Stimulated activated CD4-positive, alpha-beta T cell treated with anti-CD3 and anti-CD28 coated beads, Interleukin-2, amount 100 ng/mL, for 24 hours (primary cell): ENCODE results near the gene STK16.

Experiments
- DNase-seq, 2 donors: peaks; one replicate each; pipeline ENCODE4 v3.0.0-alpha.2; 2020

The STK16 gene

DNA sequence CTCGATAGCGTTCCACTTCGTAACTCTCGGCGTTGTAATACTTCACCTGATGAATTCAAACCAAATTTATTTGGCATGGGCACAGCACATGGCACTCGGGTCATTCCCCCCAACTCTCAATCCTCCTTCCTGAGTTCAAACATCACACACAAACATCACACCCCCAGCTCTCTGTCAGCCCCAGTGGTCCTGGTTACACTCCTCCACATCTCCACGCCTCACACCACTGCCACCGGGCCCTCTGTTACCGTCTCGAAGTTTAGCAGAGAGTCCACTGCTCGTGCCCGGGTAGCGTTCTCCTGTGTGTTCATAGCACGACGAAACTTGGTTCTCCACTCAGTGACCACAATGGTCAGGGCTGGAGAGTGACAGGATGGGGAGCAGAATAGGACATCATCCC, 31.1 kb upstream of the STK16 start:
- DNase-seq = no peak

DNA sequence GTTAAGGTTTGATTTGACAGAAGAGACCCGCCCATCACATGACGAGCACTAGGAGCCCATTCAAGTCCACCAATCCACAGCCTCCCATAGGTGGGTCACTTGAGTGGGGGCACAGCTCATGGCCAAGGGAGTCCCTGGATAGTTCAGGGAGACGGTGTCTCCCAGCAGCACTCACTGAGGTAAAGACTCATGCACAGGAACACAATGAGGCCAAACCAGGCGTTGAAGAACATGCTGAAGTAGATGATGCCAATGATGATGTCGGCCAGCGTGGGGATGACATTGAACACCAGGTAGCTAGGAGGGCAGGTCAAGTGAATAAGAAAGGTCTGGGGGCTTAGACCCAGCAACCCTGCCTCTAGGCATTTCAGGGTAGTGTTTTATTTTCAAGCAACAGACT, 30.5 kb upstream of the STK16 start:
- DNase-seq = no peak

DNA sequence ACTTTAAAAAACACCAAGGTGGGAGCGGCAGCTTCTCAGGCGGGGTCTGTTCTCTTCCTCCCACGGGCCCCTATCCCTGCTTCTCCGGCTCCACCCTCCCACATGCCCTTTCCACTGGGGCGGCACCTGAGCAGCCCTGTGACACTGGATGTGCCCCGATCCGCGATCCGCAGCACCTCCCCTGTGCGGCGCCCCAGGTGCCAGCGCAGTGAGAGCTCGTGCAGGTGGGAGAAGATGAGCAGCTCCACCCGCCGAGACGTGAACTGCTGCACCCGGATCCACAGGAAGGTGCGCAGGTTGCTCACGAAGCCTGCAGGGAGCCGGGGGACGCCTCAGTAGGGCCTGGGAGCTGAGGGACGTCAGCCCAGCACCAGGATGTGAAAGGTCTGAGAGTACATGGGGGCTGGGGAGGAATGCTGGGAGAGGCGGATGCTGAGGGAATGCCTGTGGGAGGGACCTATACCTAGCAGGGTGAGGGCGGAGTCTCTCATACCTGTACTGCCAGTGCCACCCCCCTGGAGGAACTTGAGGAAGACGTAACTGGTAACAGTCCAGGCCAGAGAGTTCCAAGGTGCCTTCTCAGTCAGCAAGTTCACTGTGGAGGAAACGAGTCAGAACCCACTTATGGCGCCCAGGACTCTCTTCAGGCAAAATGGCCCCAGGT, 29.3 kb upstream of the STK16 start:
- DNase-seq = no peak

DNA sequence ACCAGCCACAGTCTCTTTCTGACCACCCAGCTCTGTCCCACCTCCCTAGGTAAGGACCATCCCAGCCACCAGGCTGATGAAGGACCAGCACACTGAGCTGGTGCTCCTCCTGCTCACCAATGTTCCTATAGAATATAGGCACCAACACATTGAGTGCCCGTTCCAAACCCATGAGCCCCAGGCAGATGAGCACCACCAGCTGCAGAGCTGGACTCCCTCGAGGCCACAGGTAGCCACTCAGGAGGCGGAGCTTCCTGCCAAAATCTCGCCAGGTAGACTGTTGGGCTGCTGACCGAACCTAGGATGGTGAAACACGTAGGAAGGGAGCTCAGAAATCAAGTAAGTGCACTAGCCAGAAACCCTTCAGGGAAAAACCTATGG, 28.8 kb upstream of the STK16 start:
- no peak for DNase-seq

DNA sequence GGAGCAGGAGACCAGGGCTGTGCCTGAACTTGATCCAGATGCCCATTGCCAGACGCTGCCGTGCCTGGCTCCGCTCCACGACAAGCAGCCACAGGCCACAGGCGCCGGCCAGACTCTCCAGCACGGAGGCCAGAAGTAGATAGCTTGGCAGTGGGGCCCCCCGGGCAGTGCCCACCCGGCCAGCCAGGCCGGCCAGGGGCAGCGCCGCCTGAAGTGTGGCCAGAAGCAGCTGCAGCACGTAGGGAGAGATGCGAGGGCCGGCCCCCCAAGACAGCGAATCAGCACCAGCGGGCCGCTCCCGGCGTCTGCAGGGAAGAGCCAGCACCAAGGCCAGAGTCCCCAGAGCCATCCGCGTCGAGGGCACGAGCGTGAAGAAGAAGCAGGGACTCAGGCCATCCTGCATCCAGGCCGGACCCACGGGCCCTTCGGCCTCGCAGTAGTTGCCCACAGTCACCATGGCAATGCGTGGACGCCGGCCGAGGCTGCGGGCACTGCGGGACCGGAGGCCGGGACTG, 27.0 kb upstream of the STK16 start:
- DNase-seq = peak; percentile 20 to 35

DNA sequence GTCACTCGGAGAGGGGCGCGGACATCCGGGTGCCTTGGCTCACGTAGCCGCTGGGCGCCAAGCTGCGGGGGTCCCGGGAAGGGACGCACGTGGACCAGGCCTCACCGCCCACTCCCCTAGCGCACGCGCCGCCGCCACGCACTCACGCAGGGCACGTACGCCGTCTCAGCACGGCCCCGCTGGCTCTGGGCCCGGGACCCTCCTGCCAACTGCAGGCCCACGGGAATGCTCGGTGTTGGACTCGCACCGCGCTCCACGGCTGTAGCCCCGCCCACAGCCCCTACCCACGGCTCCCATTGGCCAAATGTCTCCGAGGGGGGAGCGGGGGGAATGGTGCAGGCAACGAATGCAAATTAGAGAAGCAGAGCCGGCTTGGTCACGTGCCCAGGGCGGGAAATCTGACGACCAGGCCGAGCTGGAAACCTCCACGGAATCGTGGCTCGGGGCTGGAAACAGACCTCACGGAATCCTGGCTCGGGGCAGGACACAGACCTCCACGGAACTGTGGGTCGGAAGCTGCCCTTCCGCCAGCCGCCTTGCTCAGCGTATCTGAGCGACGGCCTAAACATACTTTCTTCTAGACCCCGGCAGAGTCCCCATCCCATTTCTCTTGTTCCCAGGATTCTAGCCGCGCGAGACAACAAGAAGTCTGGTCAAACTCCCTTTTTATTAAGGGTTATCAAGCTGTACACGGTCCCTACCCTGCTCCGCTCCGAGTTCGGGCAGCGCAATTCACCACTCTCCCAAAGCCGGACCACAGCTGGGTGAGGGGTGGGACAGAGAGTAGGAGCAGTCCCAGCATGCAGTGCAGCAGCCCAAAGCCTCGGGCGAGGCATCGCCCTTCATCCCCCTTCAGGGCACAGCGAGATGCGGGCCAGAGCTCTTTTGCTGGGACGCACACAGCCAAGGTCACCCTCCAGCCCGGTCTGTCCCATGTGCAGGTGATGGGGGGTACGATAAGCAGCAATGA, 26.3 kb upstream of the STK16 start, which contains the start of gene ABCB6:
Gene ABCB6 (minus strand): TSS at position 227 of the 970 bp plus-strand sequence. CDS start 285 bp downstream, outside the sequence.
- DNase-seq = peak; percentile 90 to 91

DNA sequence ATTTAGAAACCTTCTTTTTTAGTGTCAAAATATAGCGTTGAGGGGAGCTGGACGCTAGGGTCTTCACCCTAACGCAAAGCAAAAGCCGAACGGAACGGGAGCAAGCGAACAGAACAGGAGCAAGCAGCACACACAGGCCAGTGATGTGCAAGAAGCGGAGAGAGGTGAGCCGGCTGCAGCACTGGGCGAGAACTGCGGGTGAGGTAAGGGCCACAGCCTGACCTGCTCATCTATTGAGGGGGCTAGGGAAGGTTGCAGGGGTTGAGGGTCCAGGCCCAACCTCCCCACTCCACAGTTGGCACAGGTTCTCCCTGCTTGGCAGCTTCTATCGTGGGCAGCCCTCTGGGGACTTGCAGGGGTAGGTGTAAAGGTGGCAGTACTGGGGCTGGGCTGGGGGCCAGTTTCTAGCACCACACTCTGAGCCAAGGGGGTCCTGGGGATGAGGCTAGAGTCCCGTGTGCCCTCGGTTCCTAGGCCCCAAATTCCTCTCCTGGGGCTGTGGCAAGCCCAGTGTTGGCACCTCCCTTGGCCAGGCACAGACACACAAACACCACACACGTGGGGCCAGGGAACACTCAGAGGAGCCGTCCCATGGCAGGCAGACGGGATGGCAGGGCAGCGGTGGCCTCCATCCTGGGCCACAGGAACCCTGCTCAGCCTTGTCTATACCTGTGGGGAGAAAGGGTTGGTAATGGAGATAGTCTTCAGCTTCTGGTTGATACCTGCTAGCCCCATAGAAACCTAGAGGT, 25.3 kb upstream of the STK16 start:
- DNase-seq = no peak

DNA sequence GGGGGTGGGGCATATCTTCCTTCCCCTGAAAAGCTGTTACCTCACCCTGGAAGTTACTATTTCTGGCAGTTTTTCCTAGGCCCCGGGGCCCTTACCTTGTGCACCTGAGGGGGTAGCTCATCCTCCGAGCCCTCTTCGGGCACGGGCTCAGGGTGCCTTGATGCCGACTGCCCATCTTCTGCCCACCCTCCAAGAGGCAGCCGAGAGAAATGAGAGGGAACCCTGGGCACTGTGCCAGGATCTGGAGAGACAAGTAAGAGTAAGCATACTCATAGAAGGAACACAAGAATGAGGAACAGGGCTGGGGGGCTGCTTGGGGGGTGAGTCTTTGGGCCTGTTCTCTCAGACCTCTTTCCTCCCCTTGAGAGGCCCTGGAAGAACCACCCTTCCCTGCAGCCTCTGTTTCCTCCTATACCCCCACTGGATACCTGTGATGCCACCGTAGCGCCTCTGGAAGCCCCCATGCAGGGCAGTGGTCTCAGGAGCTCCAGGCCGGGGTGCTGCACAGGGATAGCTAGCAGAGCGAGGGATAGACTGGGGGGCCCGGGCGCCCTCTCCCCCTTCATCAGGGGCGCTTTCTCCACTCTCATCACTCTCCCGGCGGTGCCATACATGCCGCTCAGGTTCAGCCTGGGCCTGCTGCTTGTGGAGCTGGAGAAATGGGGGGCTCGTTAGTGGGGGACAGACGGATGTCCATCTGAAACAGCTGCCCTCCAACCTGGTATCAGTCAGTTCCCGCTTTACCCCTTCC, 24.5 kb upstream of the STK16 start:
- no peak for DNase-seq

DNA sequence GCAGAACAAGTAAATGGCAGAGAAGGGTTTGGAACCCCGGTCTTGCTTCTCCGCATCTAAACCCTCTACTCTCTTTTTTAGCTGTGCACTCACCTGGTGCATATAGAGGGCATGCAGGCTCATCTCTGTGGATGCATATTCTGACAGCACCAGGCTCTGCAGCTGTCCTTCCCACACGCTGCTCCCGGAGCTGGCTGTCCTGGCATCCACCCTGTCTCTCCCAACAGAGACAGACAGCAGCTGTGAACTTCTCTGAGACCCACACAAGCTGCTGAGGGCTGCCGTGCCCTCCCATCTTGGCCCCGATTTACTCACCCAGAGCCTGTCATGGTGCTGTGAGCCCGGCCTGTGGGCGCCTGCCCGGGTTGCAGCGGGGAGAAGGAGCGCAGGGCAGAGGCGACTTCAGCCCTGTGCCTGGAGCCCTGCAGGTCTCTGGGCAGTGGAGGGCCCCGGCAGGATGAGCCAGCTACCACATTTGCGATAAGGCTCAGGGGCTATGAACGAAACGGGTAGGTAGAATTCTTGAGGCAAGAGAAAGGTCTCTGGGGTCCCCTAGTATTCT, 23.2 kb upstream of the STK16 start:
- DNase-seq = no peak

DNA sequence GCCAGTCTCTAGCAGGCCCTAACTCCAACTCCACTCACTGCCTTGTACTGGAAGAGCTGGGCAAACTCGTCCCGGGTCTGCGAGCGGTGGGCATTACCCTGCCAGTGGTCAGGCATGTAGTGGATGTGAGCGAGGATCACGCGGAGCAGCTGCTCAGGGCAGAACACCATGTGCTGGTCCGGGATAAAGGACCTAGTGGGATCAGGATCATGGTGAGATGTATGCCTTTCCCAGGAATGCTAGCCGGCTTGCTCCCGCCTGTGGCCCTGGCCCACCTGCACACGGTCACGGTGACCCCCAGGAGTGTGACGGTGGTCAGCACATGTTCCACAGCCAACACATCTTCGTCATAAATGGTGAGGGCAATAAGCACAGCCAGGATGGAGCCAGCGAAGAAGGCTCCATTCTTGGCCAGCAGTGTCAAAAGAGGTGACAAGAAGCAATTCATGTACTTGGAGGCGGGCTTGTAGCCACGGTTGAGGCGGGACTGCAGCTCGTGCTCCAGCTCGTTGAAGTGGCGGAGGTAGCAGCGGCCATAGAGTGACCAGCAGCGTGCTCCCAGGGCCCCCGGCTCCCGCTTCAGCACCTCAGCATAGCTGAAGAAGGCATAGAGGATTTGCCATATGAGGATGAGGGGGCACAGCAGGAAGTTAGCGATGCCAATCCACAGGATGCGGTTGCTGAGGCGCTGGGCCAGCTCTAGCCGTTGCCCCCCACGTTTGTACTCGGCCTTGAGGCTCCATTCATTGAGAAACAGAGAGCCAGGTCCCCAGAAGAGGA, 21.3 kb upstream of the STK16 start:
- no peak for DNase-seq

DNA sequence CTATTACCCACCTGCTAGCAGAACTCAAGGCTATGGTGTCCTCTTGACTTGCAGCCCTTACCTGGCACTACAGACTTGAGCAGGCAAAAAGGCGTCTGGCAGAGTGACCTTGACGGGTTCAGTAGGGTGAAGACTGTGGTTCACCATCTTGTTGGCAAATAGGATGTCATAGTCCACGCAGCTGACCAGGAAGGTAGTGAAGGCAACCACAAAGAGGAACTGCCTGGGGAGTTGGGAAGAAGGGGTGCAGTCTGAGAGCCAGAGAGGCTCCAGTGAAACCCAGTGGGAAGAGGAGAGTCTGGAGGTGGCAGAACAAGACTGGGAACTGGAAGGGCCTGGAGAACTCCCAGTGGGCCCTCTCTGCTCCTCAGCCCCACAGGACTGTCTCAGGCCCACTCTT, 19.9 kb upstream of the STK16 start:
- no peak for DNase-seq

DNA sequence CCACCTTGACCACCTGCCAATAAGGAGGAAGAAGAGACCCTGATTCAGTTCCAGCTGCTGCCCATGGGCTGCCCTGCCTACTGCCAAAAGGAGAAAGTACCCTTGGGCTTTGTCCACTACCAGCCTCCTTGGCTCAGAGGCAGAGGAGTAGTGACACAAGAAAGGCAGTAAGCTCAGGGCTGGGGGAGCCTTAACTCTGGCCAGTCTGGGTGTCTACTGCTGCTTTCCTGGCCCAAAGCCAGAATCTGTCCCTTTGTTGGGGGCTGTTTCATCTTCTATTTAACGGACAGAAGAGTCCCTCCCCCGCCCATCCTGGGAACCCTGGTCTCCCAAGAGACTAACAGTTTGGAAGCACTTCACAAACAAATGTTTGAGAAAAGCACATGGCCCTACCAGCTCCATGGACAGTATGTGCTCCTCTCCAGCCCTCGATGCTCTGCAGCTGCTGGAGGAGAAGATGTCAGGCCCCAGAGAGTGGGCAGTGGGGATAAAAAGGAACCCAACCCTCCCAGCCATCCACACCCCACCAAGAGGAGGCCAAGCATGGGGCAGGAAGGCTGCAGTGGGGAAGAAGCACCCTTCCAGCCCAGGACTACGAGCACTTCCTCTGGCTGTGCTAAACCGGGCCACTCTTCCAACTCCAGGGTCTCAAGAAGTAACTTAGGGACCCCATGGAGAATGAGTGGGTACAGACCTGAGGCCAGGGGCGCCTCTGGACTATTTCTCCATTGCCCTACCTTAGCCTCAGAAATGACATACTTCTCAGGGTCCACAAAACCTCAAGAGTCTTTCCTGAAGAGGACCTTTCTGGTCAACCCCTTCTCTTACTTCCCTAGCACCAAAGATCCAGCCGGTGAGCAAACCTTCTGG, 17.0 kb upstream of the STK16 start:
- DNase-seq = no peak

DNA sequence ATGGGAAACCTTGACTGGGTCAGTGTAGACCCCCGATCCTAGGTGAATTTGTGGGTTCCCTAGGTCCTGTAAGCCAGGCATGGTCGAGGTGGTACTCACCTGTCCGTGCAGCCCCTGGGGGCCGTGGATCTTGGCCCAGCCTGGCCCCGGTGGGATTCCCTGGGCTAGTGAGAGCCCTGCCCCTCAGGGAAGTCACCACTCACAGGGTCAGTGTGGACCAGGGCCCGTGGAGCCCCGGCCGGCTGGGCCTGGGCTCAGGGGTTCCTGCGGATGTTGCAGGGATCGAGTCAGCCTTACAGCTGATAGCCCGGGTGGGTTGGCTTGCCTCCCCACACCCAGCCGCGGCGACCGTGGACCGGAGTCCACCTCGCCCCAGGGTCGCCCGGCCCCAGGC, 16.4 kb upstream of the STK16 start:
- no peak for DNase-seq

DNA sequence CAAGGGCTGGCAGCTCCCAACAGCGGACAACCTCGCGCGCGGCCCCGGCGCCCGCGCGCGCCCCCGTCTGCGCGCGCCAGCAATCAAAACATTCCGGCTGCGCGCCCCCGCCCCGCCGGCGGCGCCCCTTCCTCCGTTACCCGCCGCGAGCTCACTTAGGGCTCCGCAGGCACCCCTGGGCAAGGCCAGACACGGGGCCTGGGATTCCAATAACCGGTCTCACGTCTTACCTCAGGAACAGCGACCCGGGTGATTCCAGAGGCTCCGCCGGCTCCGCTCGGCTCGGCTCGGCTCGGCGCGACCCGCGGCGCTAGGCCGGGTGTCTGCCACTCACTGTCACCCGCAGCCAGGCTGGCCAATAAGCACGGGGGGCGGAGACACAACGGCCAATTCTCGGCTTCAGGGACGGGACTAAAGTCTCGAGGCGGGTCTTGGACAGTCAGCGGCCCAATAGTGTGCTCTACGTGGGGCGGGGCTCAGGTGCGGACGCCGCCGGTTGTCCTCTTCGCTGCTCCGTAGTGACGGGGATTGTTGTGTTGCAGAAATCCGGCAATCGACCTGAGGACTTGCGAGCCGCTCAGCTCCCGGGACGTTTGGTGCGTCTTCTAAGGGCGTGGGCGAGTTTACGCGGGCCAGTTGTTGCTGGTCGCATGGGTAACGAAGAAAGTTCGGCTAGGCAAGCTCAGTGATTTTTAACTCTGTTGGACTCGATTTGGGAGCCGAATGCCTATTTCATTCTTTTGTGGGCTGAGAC, 15.8 kb upstream of the STK16 start, which contains the start of the genes ANKZF1 and ATG9A:
Gene ANKZF1 (plus strand): TSS at position 502 of the 754 bp plus-strand sequence. CDS start 452 bp downstream, outside the sequence.
Gene ATG9A (minus strand): TSS at position 332 of the 754 bp plus-strand sequence. CDS start 1,612 bp downstream, outside the sequence.
- peak; percentile 98 for DNase-seq

DNA sequence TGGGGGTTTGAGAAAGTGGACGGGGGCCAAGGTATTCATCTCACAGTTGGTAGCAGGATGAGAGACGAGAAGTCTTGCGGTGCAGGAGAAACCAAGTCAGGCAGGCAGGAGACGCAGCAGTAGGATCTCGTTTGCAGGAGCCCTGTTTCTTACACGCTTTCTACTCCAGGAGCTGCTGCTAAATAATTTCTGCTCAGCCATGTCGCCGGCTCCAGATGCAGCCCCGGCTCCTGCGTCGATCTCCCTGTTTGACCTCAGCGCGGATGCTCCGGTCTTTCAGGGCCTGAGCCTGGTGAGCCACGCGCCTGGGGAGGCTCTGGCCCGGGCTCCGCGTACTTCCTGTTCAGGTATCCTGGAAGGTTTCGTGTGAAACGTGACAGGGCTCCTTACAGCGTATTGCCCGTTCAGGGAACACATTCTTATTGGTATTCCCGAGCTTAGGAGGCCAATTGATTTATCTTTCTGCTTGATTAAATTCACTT, 15.2 kb upstream of the STK16 start:
- DNase-seq = peak; percentile 56 to 72

DNA sequence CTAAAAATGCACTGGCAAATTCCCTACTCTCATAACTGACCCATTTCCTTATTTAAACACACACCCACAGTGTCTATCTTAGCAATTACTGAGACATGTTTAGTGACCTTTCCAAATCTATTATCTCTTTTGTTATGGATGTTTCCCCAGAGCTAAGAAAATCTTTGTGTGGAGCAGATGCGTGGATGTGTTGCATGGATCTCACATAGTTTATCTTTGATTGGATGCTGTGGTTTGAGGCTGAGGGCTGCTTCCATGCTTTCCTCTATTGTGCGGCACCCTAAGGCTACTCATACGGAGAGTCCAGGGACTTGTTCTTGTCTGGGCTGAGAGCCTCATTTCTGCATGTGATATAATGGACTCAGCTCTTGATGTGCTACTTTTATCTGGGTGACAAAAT, 10.9 kb upstream of the STK16 start:
- no peak for DNase-seq

DNA sequence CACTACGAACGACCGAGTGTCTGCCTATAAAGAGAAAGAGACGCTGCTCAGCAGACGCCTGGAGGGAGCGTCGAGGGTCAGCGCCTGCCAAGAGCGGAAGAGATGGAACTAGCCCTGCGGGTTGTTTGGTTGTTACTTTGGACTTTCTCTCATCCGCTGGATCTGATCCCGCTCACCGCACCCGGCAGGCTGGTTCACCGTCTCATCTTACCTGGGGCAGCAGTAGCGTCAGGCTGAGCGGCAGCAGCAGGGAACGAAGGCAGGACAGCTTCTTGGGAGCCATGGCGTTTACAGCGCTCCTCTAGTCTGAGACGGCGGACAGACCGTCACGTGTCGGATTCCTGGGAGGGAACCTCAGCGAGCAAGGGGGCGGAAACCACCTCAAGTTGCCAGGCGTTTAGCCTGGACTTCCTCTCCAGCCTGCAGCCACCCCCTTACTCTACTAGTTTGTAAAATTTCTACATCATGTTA, 2.0 kb upstream of the STK16 start:
- no peak for DNase-seq

DNA sequence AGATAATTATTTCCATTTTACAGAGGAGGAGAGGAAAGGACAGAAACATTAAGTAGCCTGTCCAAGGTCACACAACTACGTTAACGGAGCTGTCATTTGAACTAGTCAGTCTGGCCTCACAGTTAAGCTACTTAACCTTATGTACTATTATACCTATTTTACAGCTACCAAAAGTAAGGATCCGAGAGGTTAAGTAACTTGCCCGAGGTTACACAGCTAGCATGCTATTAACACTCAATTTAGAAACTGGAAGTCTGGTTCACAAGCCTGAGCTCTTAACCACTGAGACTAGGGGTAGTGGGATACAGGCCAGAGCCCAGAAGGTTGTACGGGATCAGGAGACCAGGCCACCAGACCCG, 511 bp upstream of the STK16 start:
- DNase-seq = no peak

DNA sequence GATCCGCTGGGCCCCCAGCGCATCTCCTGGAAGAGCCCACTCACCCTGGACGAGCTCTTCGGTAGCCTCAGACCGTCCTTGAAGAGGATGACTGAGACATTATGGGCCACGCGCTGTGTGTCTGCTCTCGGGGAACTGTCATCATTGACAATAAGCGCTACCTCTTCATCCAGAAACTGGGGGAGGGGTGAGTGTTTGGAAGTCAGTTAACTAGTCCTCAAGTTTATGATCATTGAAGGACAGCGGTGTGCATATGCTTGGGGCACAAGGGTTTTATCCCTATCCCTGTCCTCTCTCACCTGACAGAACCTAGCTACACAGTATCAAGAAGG, 586 bp downstream of the STK16 start:
- peak in 1 of 2 donors; percentile 39 for DNase-seq
